ENCODE measurements around the gene TM6SF1.
A peak's percentile ranks its signal among the peaks of the same experiment; 100 is the strongest.
"Not testable (repeated sequence)": the region's sequence is repeated elsewhere in the genome, so short reads cannot be mapped to it uniquely, and the experiment has no call there.

TM6SF1 gene

DNA sequence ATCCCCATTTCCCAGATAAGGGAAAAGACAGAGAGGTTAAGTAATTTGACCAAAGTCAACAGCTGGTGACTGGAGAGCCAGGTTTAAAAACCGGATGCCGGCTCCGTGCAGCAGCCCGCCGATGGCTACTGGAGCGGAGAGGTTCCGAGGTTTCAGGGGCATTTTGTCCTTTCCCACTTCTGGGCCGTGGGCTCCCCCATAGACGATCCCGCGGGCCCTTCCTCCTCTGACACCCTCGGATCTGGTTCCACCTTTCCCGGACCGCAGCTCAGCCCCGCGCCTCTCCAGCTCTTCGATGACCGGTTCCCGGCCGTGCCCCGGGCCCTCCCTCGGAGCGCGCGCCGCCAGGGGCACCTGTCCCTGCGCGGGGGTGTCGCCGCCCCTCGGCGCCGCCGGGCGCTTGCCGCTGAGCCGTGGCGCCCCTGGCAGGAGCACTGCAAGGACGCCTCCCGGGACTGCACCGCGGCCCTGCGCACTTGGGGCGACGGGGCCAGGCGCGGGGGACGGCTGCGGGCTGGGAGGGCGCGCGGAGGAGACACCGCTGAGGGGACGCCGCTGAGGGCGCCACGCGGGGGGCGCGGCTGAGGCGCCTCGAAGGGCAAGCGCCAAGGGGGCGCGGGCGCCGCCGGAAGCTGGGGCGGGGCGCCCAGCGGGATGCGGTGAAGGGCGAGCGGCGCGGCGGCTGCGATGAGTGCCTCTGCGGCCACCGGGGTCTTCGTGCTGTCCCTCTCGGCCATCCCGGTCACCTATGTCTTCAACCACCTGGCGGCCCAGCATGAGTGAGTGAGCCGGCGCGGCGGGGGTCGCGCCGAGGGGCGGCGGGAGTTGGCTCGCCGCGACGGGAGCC, at the start of gene TM6SF1:
TSS of gene TM6SF1 (plus strand) at position 652 of the 847 bp plus-strand sequence. CDS start at position 688, 36 bp downstream.
- H3K4me3 ChIP-seq (ENCODE audit: low read depth, low read length) = peak within 1 kb of the TSS; percentile 55

DNA sequence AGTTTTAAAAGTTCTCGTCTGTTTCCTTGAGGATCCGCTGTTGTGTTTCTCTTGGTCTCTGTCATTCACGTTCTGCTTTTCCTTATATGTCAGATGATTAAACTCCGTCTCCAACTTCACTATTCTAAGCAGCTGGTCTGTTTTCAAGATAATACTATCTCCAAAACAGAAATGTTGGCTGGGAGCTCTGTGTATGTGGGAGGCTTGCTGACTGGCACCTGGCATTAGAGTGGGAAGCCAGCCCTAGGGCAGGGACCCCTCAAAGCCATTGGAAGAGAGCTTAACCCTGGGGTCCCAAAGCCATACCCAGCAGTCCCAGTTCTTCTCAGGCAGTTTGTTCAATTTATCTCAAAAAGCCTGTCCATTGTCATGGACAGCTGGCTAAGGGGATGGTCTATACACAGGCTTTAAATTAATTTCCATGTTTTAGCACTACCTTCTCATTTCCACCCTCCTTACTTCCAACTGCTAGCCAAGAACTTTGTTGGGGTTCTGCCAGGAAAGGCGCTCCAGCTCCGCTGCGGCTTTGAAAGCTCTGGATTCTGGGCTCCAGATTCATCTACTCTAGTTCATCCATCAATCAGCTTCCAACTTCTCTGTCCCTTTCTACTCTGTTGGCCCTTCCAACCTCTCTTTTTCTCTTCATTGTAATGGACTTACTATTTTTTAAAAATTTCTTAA, 49.6 kb upstream of the TM6SF1 start:
- no peak overlapping the region for H3K4me3 ChIP-seq (ENCODE audit: low read depth, low read length)

GRCh38 chr15:83061680-83062079, 45.8 kb upstream of the TM6SF1 start:
- H3K4me3 ChIP-seq (ENCODE audit: low read depth, low read length) = no peak overlapping the region

GRCh38 chr15:83062768-83063180, 44.7 kb upstream of the TM6SF1 start:
- H3K4me3 ChIP-seq (ENCODE audit: low read depth, low read length) = no peak overlapping the region

- H3K4me3 ChIP-seq (ENCODE audit: low read depth, low read length) = no peak overlapping the region
Measured at GRCh38 chr15:83063551-83063950, 43.9 kb upstream of the TM6SF1 start.

DNA sequence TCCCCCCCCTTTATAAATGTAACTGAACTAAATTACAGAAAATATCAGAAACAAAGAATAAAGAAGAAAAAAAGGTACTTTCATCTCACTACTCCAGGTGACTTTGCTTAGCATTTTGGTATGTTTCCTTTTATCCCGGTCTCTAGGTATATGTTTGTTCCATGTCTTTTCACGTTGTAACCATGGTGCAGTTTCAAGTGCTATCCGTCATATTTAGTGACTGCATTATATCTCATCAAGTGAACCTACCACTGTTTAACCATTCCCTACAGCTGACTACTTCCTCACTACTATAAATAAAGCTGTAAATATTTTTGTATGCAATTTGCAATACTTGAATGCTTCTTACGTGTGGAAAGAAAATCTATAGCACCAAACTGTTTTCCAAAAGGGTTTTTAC, 42.6 kb upstream of the TM6SF1 start:
- peak overlapping the region; percentile 17 for H3K4me3 ChIP-seq (ENCODE audit: low read depth, low read length)

DNA sequence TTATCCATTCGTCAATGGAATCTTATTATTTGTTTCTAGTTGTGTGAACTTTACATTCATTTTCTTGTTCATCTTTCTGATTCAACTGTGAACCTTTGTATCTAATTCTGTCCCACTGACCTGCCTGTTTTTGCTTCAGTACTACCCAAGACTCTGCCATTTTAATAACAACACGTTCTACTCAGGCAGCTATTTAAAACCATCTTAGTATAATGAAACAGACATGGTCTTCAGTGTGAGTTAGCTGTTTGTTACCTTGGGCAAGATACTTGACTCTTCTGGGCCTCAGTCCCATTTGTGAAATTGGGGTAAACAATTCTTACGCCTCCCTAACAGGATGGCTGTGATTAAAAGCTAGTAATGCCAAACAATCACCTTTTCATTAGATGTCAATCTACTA, 42.0 kb upstream of the TM6SF1 start:
- H3K4me3 ChIP-seq (ENCODE audit: low read depth, low read length) = peak overlapping the region; percentile 87

DNA sequence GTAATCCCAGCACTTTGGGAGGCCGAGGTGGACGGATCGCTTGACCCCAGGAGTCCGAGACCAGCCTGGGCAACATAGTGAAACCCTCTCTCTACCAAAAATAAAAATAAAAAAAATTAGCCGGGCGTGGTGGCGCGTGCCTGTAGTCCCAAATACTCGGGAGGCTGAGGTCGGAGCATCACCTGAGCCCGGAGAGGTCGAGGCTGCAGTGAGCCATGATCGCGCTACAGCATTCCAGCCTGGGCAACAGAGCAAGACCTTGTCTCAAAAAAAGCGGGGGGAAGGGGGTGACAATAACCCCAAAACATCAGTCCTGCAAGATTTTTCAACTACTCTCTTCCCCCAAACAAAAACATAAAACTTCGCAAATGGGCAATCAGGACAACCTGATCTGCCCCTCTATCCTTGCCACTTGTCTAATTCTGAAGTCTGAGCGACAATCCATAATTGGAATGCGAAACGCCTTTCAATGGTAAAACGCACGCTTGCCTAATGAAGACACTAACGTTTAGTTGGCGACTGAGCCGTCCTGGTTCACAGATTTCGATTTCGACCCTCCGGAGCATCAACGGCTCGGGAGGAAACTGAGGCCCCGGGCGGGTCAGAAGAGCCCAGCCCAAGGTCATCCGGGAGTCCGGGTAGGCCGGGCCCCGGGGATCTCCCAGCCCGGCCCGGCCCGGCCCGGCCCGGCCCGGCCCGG, 41.3 kb upstream of the TM6SF1 start:
- H3K4me3 ChIP-seq (ENCODE audit: low read depth, low read length) = peak overlapping the region; percentile 87

GRCh38 chr15:83066734-83067637, 40.5 kb upstream of the TM6SF1 start, which contains the start of gene BTBD1:
TSS of gene BTBD1 (minus strand) at chr15:83067252. CDS start at chr15:83067151, 101 bp downstream.
- H3K4me3 ChIP-seq (ENCODE audit: low read depth, low read length) = peak within 1 kb of the TSS; percentile 87

DNA sequence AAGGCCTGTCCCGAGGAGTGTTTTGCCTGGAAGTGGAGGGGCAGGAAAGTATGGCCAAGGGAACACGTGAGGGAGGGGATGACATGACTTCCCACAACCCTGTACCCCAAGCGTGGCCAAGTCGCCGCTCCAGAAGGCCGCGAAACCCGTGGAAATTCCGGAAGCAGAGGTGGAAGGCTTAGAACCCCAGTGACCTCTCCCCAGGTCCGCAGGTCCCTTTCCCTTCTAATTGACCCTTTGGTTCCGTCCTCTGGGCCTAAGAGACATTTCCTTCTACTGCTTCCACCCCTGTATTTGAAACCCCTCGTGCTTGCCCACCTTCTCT, 39.8 kb upstream of the TM6SF1 start:
- H3K4me3 ChIP-seq (ENCODE audit: low read depth, low read length) = peak overlapping the region; percentile 87

- H3K4me3 ChIP-seq (ENCODE audit: low read depth, low read length) = no peak overlapping the region
Measured at GRCh38 chr15:83068054-83068453, 39.4 kb upstream of the TM6SF1 start.

DNA sequence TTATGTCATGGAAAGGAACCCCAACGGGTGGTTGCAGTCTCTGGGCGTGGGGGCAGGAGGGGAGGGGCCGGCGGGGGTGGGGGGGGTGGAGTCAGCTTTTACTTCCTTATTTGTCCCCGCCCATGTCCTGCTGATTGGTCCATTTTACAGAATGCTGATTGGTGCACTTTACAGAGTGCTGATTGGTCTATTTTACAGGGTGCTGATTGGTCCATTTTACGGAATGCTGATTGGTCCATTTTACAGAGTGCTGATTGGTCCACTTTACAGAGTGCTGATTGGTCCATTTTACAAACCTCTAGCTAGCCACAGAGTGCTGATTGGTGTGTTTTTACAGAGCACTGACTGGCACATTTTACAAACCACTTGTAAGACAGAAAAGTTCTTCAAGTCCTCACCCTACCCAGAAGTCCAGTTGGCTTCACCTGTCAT, 38.2 kb upstream of the TM6SF1 start:
- H3K4me3 ChIP-seq (ENCODE audit: low read depth, low read length) = not testable (repeated sequence)

GRCh38 chr15:83077491-83078230, 29.8 kb upstream of the TM6SF1 start:
- H3K4me3 ChIP-seq (ENCODE audit: low read depth, low read length) = no peak overlapping the region

- H3K4me3 ChIP-seq (ENCODE audit: low read depth, low read length) = no peak overlapping the region
Measured at GRCh38 chr15:83078712-83079111, 28.7 kb upstream of the TM6SF1 start.

GRCh38 chr15:83081256-83082014, 26.0 kb upstream of the TM6SF1 start:
- no peak overlapping the region for H3K4me3 ChIP-seq (ENCODE audit: low read depth, low read length)

DNA sequence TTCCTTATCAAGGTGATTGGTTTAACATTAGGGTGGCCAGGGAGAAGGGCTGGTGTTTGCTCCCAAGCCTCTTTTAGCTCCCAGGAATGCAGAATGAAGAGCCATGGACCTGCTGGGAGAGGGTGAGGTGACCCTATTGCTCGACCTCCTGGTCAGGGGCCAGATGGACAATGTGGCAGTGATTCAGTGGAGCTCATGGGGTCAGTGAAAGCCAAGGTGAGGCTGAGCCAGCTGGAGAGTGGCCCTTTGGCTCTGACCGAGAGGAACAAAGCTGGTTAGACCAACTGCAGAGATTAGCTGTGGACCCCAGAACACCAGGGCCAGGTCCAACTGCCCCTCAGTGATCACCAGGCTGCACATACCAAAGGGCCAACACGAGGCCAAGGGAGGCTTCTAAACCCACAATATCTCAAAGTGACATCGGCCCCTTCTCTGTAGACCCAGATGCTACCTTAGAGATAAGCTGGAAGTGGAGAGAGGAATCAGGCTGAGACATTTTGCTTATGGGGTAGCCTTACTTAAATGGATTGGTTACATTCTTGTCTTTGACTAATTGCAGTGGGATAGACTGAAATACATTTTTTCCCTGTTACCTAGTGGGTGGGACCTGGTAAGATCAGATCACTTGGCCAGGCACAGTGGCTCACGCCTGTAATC, 24.6 kb upstream of the TM6SF1 start:
- no peak overlapping the region for H3K4me3 ChIP-seq (ENCODE audit: low read depth, low read length)

DNA sequence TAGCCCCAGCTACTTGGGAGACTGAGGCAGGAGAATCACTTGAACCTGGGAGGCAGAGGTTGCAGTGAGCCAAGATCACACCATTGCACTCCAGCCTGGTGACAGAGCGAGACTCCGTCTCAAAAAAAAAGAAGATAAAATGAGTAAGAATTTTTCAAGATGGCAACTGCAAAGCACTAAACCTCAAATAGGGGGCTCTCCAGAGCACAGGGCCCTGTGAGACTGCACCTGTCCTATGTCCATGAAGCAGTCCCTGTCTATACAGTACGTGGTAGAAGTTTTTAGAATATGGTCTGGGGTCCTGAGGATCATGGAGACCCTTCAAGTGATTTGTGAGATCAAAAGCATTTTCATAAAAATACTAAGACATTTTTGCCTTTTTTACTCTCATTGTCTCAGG, 22.0 kb upstream of the TM6SF1 start:
- H3K4me3 ChIP-seq (ENCODE audit: low read depth, low read length) = not testable (repeated sequence)

GRCh38 chr15:83085864-83086552, 21.4 kb upstream of the TM6SF1 start:
- not testable (repeated sequence) for H3K4me3 ChIP-seq (ENCODE audit: low read depth, low read length)
